Measurements from ENCODE around the gene GPR33. TPM values are rescaled to one million over a fixed set of nuclear protein-coding genes. Genes with fewer than 3 reads are reported as not detected.

The GPR33 gene
- total and polyA plus RNA-seq, 2 donors (not counting 1 experiment from before 2014, with no cell fraction given): not detected

DNA sequence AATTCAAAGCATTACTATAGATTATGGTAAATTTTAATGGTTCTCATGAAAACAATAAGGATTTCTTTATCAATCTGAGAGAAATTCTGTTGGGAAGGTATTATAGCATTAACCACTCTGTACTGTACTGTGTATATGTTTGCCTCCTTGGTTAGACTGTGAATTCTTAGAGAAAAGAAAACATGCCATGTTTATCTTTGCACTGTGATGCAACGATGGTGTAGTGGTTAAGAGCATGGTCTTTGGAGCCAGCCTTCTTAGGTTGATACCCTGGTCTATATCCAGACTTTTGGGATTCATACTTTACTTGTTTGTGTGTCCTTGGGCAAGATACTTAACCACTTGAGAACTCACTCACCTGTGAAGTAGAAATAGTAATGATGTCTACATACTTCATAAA, 41.2 kb upstream of the GPR33 start:
- Histone ChIP-seq H3K4me3 (replicated peaks in 1 of 4; ENCODE audit: control extremely low read depth in 1 of 4, insufficient read depth in 1 of 4, low read depth in 3 of 4, low read length in 4 of 4) (no peak overlapping the region), H3K27me3 (ENCODE audit: control insufficient read depth, insufficient read depth, low read length) (no peaks in the 10 kb centered on the region), H3K4me2 (ENCODE audit: extremely low read depth, insufficient read depth, low read length) (no peak overlapping the region), H3K27ac (ENCODE audit: insufficient read depth, low read length) (no peak overlapping the region), H3K4me1 (ENCODE audit: control insufficient read depth, extremely low read depth, insufficient read depth, low read length) (peaks cover 2% of the 10 kb centered on the region), H3K36me3 (ENCODE audit: control insufficient read depth, insufficient read depth, low read length) (no peaks in the 10 kb centered on the region), H4K20me1 (ENCODE audit: control insufficient read depth, extremely low read depth, insufficient read depth, low read length) (no peaks in the 10 kb centered on the region), H3K79me2 (ENCODE audit: control insufficient read depth, insufficient read depth, low read length) (no peaks in the 10 kb centered on the region), H3K9me3 (ENCODE audit: control insufficient read depth, insufficient read depth, low read depth, low read length) (no peaks in the 10 kb centered on the region), H2AFZ (ENCODE audit: low read length) (no peak overlapping the region), H3K9ac (ENCODE audit: insufficient read depth, low read length) (no peak overlapping the region)
- DNase-seq (ENCODE audit: low read depth in 2 of 2): peak in 1 of 2 donors; percentile 12
- TF ChIP-seq, protein P1, sequence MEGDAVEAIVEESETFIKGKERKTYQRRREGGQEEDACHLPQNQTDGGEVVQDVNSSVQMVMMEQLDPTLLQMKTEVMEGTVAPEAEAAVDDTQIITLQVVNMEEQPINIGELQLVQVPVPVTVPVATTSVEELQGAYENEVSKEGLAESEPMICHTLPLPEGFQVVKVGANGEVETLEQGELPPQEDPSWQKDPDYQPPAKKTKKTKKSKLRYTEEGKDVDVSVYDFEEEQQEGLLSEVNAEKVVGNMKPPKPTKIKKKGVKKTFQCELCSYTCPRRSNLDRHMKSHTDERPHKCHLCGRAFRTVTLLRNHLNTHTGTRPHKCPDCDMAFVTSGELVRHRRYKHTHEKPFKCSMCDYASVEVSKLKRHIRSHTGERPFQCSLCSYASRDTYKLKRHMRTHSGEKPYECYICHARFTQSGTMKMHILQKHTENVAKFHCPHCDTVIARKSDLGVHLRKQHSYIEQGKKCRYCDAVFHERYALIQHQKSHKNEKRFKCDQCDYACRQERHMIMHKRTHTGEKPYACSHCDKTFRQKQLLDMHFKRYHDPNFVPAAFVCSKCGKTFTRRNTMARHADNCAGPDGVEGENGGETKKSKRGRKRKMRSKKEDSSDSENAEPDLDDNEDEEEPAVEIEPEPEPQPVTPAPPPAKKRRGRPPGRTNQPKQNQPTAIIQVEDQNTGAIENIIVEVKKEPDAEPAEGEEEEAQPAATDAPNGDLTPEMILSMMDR (conservative IDR thresholded peaks at IDR 0.05 in 1 of 2, IDR thresholded peaks at IDR 0.05 in 1 of 2; ENCODE audit: low read depth in 1 of 2, low read length in 2 of 2): no peak
- TF ChIP-seq EZH2 (IDR thresholded peaks at IDR 0.05; ENCODE audit: low read length, missing control alignments): no peak

DNA sequence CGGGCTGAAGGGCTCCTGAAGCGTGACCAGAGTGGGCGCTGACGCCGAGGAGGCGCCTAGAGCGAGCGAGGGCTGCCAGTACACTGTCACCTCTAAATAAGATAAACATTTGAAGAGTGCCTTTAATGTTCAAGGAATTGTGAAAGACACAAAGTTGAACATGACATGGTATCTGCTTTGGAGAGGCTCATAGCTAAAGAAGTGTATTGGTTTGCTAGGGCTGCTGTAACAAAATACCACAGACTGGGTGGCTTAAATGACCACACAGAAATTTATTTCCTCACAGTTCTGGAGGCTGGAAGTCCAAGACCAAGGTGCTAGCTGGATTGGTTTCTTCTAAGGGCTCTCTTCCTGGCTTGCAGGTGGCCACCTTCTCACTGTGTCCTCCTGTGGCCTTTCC, 39.7 kb upstream of the GPR33 start:
- Histone ChIP-seq H3K36me3 (ENCODE audit: control insufficient read depth, insufficient read depth, low read length) (no peaks in the 10 kb centered on the region), H2AFZ (ENCODE audit: low read length) (no peak overlapping the region), H3K4me1 (ENCODE audit: control insufficient read depth, extremely low read depth, insufficient read depth, low read length) (peaks cover 2% of the 10 kb centered on the region), H3K4me2 (ENCODE audit: extremely low read depth, insufficient read depth, low read length) (no peak overlapping the region), H3K9me3 (ENCODE audit: control insufficient read depth, insufficient read depth, low read depth, low read length) (no peaks in the 10 kb centered on the region), H4K20me1 (ENCODE audit: control insufficient read depth, extremely low read depth, insufficient read depth, low read length) (no peaks in the 10 kb centered on the region), H3K27me3 (ENCODE audit: control insufficient read depth, insufficient read depth, low read length) (no peaks in the 10 kb centered on the region), H3K27ac (ENCODE audit: insufficient read depth, low read length) (no peak overlapping the region), H3K4me3 (replicated peaks in 1 of 4; ENCODE audit: control extremely low read depth in 1 of 4, insufficient read depth in 1 of 4, low read depth in 3 of 4, low read length in 4 of 4) (no peak overlapping the region), H3K79me2 (ENCODE audit: control insufficient read depth, insufficient read depth, low read length) (no peaks in the 10 kb centered on the region), H3K9ac (ENCODE audit: insufficient read depth, low read length) (no peak overlapping the region)
- DNase-seq (ENCODE audit: low read depth in 2 of 2): no peak
- TF ChIP-seq, protein P1 (conservative IDR thresholded peaks at IDR 0.05 in 1 of 2, IDR thresholded peaks at IDR 0.05 in 1 of 2; ENCODE audit: low read depth in 1 of 2, low read length in 2 of 2): no peak
- TF ChIP-seq EZH2 (IDR thresholded peaks at IDR 0.05; ENCODE audit: low read length, missing control alignments): no peak

DNA sequence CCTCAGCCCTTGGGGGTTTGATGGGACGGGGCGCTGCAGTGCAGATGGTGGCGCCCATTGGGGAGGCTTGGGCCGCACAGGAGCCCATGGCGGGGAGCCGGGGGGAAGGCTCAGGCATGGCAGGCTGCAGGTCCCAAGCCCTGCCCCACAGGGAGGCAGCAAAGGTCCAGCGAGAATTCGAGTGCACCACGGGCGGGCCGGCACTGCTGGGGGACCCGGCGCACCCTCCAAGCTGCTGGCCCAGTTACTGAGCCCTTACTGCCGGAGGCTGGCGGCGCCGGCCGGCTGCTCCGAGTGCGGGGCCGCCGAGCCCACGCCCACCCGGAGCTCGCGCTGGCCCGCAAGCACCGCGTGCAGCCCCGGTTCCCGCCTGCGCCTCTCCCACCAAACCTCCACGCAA, 39.2 kb upstream of the GPR33 start:
- Histone ChIP-seq H3K9me3 (ENCODE audit: control insufficient read depth, insufficient read depth, low read depth, low read length) (no peaks in the 10 kb centered on the region), H3K79me2 (ENCODE audit: control insufficient read depth, insufficient read depth, low read length) (no peaks in the 10 kb centered on the region), H3K4me1 (ENCODE audit: control insufficient read depth, extremely low read depth, insufficient read depth, low read length) (peaks cover 2% of the 10 kb centered on the region), H4K20me1 (ENCODE audit: control insufficient read depth, extremely low read depth, insufficient read depth, low read length) (no peaks in the 10 kb centered on the region), H3K36me3 (ENCODE audit: control insufficient read depth, insufficient read depth, low read length) (no peaks in the 10 kb centered on the region), H2AFZ (ENCODE audit: low read length) (no peak overlapping the region), H3K4me3 (replicated peaks in 1 of 4; ENCODE audit: control extremely low read depth in 1 of 4, insufficient read depth in 1 of 4, low read depth in 3 of 4, low read length in 4 of 4) (no peak overlapping the region), H3K9ac (ENCODE audit: insufficient read depth, low read length) (no peak overlapping the region), H3K27me3 (ENCODE audit: control insufficient read depth, insufficient read depth, low read length) (no peaks in the 10 kb centered on the region), H3K4me2 (ENCODE audit: extremely low read depth, insufficient read depth, low read length) (no peak overlapping the region), H3K27ac (ENCODE audit: insufficient read depth, low read length) (no peak overlapping the region)
- no peak for DNase-seq (ENCODE audit: low read depth in 2 of 2)
- no peak for TF ChIP-seq EZH2 (IDR thresholded peaks at IDR 0.05; ENCODE audit: low read length, missing control alignments)
- TF ChIP-seq, protein P1 (conservative IDR thresholded peaks at IDR 0.05 in 1 of 2, IDR thresholded peaks at IDR 0.05 in 1 of 2; ENCODE audit: low read depth in 1 of 2, low read length in 2 of 2): no peak

All from fibroblast of lung (primary cell).